ENCODE measurements around the gene PHYHD1. TPM values are rescaled to one million over a fixed set of nuclear protein-coding genes. Genes with fewer than 3 reads are reported as not detected.
"Not testable (repeated sequence)": the region's sequence is repeated elsewhere in the genome, so short reads cannot be mapped to it uniquely, and the experiment has no call there.

Gene PHYHD1
- total RNA-seq, 2 donors from 2014 or later: 15.2 to 18.0 TPM

DNA sequence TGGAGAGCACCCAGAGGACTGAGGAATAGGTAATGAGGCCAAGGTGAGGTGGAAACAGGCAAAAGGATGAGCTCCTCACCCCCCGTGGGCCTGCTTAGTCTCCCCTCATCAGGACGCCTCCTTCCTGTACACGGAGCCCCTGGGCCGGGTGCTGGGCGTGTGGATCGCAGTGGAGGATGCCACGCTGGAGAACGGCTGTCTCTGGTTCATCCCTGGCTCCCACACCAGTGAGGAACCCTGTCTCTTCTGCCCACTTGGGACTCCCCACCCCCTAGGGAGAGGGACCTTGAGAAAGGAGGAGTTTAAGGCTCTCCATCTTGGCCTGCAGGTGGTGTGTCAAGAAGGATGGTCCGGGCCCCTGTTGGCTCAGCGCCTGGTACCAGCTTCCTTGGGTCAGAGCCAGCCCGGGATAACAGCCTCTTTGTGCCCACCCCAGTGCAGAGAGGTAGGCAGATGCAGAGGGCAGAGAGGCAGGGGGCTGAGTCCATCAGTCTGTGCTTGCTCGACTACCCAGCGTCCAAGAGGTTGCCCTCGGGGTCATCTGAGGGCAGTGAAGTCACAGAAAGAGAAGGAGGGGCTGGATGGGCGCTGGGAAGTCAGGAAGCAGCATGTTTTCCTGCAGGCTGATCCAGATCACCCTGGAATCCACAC is 19.6 kb downstream of the PHYHD1 start:
- H3K27ac Mint-ChIP-seq: no peak overlapping the region
- 87 to 89% methylated on average over 12 to 15 of the region's 15 CpGs for WGBS, 2 experiments (ENCODE audit: insufficient coverage in 1 of 2, insufficient read length in 1 of 2)

DNA sequence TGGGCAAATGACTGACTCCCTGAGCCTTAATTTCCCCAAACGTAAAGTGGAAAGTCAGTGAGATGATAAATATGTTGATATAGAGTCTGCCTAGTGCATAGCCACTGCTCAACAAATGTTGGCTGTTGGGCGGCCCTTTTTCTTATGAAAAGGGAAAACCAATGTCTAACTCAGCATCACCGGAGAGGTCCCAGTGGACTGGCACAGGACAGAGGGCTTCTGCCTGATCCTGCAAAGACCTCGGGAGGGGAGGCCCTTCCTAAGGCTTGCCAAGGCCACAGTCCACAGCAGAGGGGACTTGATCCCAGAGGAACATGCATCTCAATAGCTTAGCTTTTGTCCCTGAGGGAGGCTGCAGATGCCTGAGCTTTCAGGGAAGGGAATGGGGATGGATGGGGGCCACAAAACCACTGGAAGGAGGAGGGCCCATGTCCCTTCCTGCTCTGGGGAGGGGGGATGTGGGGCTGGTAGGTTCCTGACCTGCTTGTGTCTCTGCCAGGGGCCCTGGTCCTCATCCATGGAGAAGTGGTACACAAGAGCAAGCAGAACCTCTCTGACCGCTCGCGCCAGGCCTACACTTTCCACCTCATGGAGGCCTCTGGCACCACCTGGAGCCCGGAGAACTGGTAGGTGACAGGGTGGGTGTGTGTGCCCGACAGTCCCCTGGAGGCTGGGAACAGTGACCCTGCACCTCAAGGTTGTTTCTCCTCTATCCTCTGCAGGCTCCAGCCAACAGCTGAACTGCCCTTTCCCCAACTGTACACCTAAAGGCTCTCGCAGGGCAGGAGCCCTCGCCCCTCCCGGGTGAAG is 20.4 kb downstream of the PHYHD1 start:
- peaks cover 5% of the 10 kb centered on the region for H3K36me3 Mint-ChIP-seq (ENCODE audit: low read depth)
- DNase-seq: no peak
- H3K4me1 Mint-ChIP-seq: peaks cover 2% of the 10 kb centered on the region
- TF ChIP-seq CTCF (conservative IDR thresholded peaks at IDR 0.05): no peak
- Histone ChIP-seq H3K27me3 (ENCODE audit: control insufficient read depth, insufficient read depth, low read length, poor library complexity, severe bottlenecking) (no peaks in the 10 kb centered on the region), H3K36me3 (ENCODE audit: control insufficient read depth, insufficient read depth, low read length) (peaks cover 8% of the 10 kb centered on the region), H3K27ac (ENCODE audit: low read depth, low read length) (no peak overlapping the region), H3K4me3 (ENCODE audit: low read length) (no peak overlapping the region), H3K4me1 (ENCODE audit: control insufficient read depth, insufficient read depth, low read length) (peaks cover 3% of the 10 kb centered on the region), H3K9me3 (ENCODE audit: control insufficient read depth, low read length) (no peaks in the 10 kb centered on the region), H3K9ac (ENCODE audit: extremely low read depth, low read length, poor library complexity, severe bottlenecking) (no peak overlapping the region)
- 91 to 97% methylated on average over 11 to 12 of the region's 12 CpGs for WGBS, 2 experiments (ENCODE audit: insufficient coverage in 1 of 2, insufficient read length in 1 of 2)
- no peaks in the 10 kb centered on the region for H3K9me3 Mint-ChIP-seq
- H3K27ac Mint-ChIP-seq: no peak overlapping the region
- no peaks in the 10 kb centered on the region for H3K27me3 Mint-ChIP-seq (ENCODE audit: insufficient read depth)
- no peak overlapping the region for H3K4me3 Mint-ChIP-seq

More for the DNA sequence above, 19.6 kb downstream of the PHYHD1 start:
- Mint-ChIP-seq H3K9me3 (no peaks in the 10 kb centered on the region), H3K36me3 (ENCODE audit: low read depth) (peaks cover under 1% of the 10 kb centered on the region), H3K27me3 (ENCODE audit: insufficient read depth) (no peaks in the 10 kb centered on the region), H3K4me1 (no peaks in the 10 kb centered on the region), H3K4me3 (no peak overlapping the region)
- H3K27ac ChIP-seq (ENCODE audit: low read depth, low read length): no peak overlapping the region
- no peaks in the 10 kb centered on the region for H3K27me3 ChIP-seq (ENCODE audit: control insufficient read depth, insufficient read depth, low read length, poor library complexity, severe bottlenecking)
- no peak overlapping the region for H3K4me3 ChIP-seq (ENCODE audit: low read length)
- H3K4me1 ChIP-seq (ENCODE audit: control insufficient read depth, insufficient read depth, low read length): peaks cover 3% of the 10 kb centered on the region
- no peak for TF ChIP-seq CTCF (conservative IDR thresholded peaks at IDR 0.05)
- H3K9me3 ChIP-seq (ENCODE audit: control insufficient read depth, low read length): no peaks in the 10 kb centered on the region
- no peak for DNase-seq
- no peak overlapping the region for H3K9ac ChIP-seq (ENCODE audit: extremely low read depth, low read length, poor library complexity, severe bottlenecking)
- H3K36me3 ChIP-seq (ENCODE audit: control insufficient read depth, insufficient read depth, low read length): peaks cover under 1% of the 10 kb centered on the region

- no peak for DNase-seq
- peaks cover 3% of the 10 kb centered on the region for H3K4me1 ChIP-seq (ENCODE audit: control insufficient read depth, insufficient read depth, low read length)
- Mint-ChIP-seq H3K27ac (peak overlapping the region; percentile 39), H3K27me3 (ENCODE audit: insufficient read depth) (no peaks in the 10 kb centered on the region), H3K9me3 (no peaks in the 10 kb centered on the region), H3K36me3 (ENCODE audit: low read depth) (peaks cover 7% of the 10 kb centered on the region), H3K4me3 (no peak overlapping the region), H3K4me1 (peaks cover 12% of the 10 kb centered on the region)
- H3K27me3 ChIP-seq (ENCODE audit: control insufficient read depth, insufficient read depth, low read length, poor library complexity, severe bottlenecking): no peaks in the 10 kb centered on the region
- H3K36me3 ChIP-seq (ENCODE audit: control insufficient read depth, insufficient read depth, low read length): peaks cover 9% of the 10 kb centered on the region
- no peak overlapping the region for H3K27ac ChIP-seq (ENCODE audit: low read depth, low read length)
- no peak overlapping the region for H3K4me3 ChIP-seq (ENCODE audit: low read length)
- TF ChIP-seq CTCF (conservative IDR thresholded peaks at IDR 0.05): no peak
- H3K9ac ChIP-seq (ENCODE audit: extremely low read depth, low read length, poor library complexity, severe bottlenecking): no peak overlapping the region
- H3K9me3 ChIP-seq (ENCODE audit: control insufficient read depth, low read length): no peaks in the 10 kb centered on the region
- 92 to 96% methylated on average over 4 to 7 of the region's 7 CpGs for WGBS, 2 experiments (ENCODE audit: insufficient coverage in 1 of 2, insufficient read length in 1 of 2)
These were observed 23.2 kb downstream of the PHYHD1 start for GRCh38 chr9:128943832-128944620.

GRCh38 chr9:128944966-128945365 is 24.2 kb downstream of the PHYHD1 start:
- WGBS, 2 experiments (ENCODE audit: insufficient coverage in 1 of 2, insufficient read length in 1 of 2): 94 to 95% methylated on average over 6 to 7 of the region's 7 CpGs
- H3K4me3 Mint-ChIP-seq; H3K27ac ChIP-seq (ENCODE audit: low read depth, low read length); H3K36me3 Mint-ChIP-seq (ENCODE audit: low read depth); H3K27me3 ChIP-seq (ENCODE audit: control insufficient read depth, insufficient read depth, low read length, poor library complexity, severe bottlenecking); H3K9me3 ChIP-seq (ENCODE audit: control insufficient read depth, low read length); H3K9ac ChIP-seq (ENCODE audit: extremely low read depth, low read length, poor library complexity, severe bottlenecking); H3K4me1 ChIP-seq (ENCODE audit: control insufficient read depth, insufficient read depth, low read length); H3K27me3 Mint-ChIP-seq (ENCODE audit: insufficient read depth); DNase-seq; H3K36me3 ChIP-seq (ENCODE audit: control insufficient read depth, insufficient read depth, low read length); H3K9me3 Mint-ChIP-seq; H3K4me3 ChIP-seq (ENCODE audit: low read length); H3K27ac Mint-ChIP-seq: not testable (repeated sequence)
- H3K4me1 Mint-ChIP-seq: peaks cover 12% of the 10 kb centered on the region

Measured in endodermal cell (in vitro differentiated cells).